Activated T-helper 9 cell treated with anti-CD3 and anti-CD28 coated beads, Interleukin-2, amount 50 U/mL, for 16 hours (primary cell): Measurements from ENCODE around the gene VSIG8.
"Not testable (repeated sequence)": the region's sequence is repeated elsewhere in the genome, so short reads cannot be mapped to it uniquely, and the experiment has no call there.

ENCODE experiments used
- DNase-seq: peaks from one replicate; pipeline ENCODE4 v3.0.0-alpha.2; 2020; ENCODE audit warnings: low read depth

VSIG8 gene

GRCh38 chr1:159862557-159862956 is at the start of gene VSIG8:
Gene VSIG8 (minus strand): TSS chr1:159862657. CDS start chr1:159862521, 136 bp downstream.
- no peak for DNase-seq

- DNase-seq = no peak
Observed at GRCh38 chr1:159911326-159912070, 49.0 kb upstream of the VSIG8 start.

- DNase-seq = no peak
Observed at GRCh38 chr1:159908031-159908940, 45.8 kb upstream of the VSIG8 start.

- no peak for DNase-seq
Observed at GRCh38 chr1:159906960-159907359, 44.5 kb upstream of the VSIG8 start.

- DNase-seq = not testable (repeated sequence)
Observed at GRCh38 chr1:159904036-159904435, 41.6 kb upstream of the VSIG8 start.

GRCh38 chr1:159902541-159902940 is 40.1 kb upstream of the VSIG8 start:
- no peak for DNase-seq

GRCh38 chr1:159900755-159901360 is 38.4 kb upstream of the VSIG8 start:
- no peak for DNase-seq

- no peak for DNase-seq
Observed at GRCh38 chr1:159900086-159900680, 37.7 kb upstream of the VSIG8 start, which contains the start of gene CFAP45. Gene CFAP45 (minus strand): TSS chr1:159900165. CDS start chr1:159900098, 67 bp downstream.

- DNase-seq = not testable (repeated sequence)
Observed at GRCh38 chr1:159899634-159900033, 37.2 kb upstream of the VSIG8 start.

GRCh38 chr1:159898527-159898926 is 36.1 kb upstream of the VSIG8 start:
- DNase-seq = no peak

GRCh38 chr1:159897962-159898361 is 35.5 kb upstream of the VSIG8 start:
- DNase-seq = no peak

GRCh38 chr1:159896546-159896930 is 34.1 kb upstream of the VSIG8 start:
- no peak for DNase-seq

- DNase-seq = no peak
Observed at GRCh38 chr1:159895836-159896545, 33.5 kb upstream of the VSIG8 start.

GRCh38 chr1:159895286-159895685 is 32.8 kb upstream of the VSIG8 start:
- no peak for DNase-seq

- DNase-seq = no peak
Observed at GRCh38 chr1:159892944-159893343, 30.5 kb upstream of the VSIG8 start.

- peak; percentile 56 for DNase-seq
Observed at GRCh38 chr1:159891275-159892157, 29.1 kb upstream of the VSIG8 start.

- no peak for DNase-seq
Observed at GRCh38 chr1:159890390-159890789, 27.9 kb upstream of the VSIG8 start.

GRCh38 chr1:159889821-159890252 is 27.4 kb upstream of the VSIG8 start:
- no peak for DNase-seq

GRCh38 chr1:159889202-159889601 is 26.7 kb upstream of the VSIG8 start:
- DNase-seq = no peak

- no peak for DNase-seq
Observed at GRCh38 chr1:159884296-159884695, 21.8 kb upstream of the VSIG8 start.
